ENCODE data around the gene ATXN2.
"Not testable (repeated sequence)": the region's sequence is repeated elsewhere in the genome, so short reads cannot be mapped to it uniquely, and the experiment has no call there.

The ATXN2 gene

DNA sequence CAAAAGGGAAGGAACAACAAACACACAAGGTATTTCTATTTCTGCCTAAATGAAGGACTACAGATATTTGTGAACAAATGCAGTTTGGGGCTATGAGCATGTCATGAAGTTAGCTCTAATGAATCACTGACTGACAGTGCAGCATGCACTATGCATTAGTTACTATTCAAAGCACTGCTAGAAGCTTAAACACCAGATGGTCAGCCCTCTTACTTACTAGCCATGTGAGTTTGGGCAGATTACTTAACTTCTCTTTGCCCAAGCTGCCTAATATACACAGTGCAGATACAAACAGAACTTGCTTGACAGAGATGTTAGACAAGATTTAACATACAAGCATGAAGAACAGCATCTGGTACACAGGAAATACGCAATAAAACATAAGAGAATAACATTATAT is 96.0 kb downstream of the ATXN2 start:
- no peak for DNase-seq

DNA sequence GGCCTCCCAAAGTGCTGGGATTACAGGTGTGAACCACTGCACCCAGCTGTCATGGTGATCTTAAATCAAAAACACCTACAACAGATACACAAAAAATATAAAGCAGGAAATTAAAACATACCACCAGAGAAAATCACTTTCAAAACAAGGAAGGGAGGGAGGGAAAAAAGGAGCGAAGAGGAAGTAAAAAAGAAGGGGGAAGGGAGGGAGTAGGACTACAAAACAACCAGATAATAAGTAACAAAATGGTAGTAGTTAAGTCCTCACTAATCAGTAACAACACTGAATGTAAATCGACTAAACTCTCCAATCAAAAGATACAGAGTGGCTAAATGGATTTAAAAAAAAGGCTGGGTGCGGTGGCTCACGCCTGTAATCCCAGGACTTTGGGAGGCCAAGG is 104.4 kb downstream of the ATXN2 start:
- DNase-seq = no peak

DNA sequence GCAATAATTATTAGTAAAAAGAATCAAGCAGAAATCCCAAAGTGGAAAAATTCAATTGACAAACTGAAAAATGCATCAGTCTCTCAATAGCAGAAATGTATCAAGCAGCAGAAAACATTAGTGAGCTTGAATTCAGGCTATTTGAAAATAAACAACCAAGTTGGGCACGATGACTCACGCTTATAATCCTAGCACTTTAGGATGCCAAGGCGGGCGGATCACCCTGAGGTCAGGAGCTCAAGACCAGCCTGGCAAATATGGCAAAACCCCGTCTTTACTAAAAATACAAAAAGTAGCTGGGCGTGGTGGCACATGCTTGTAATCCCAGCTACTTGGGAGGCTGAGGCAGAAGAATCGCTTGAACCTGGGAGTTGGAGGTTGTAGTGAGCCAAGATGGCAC is 106.1 kb downstream of the ATXN2 start:
- DNase-seq = not testable (repeated sequence)

DNA sequence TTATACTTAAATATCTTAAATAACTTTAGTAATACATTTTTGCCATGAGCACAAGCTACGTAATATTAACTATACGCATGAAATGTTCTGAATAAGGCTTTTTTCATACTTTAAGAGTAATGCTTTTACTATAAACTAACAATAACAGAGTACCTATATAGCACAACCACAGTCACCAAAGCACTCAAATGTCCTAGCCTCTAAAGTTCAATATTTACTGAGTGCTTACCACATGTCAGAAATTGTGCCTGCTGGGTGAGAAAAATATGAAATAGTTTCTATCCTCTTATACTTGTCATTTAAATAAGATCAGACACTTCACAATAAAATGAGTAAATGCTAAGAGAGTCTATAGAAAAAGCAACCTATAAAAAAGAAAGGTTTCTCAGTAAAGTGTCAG is 110.3 kb downstream of the ATXN2 start:
- DNase-seq = no peak

DNA sequence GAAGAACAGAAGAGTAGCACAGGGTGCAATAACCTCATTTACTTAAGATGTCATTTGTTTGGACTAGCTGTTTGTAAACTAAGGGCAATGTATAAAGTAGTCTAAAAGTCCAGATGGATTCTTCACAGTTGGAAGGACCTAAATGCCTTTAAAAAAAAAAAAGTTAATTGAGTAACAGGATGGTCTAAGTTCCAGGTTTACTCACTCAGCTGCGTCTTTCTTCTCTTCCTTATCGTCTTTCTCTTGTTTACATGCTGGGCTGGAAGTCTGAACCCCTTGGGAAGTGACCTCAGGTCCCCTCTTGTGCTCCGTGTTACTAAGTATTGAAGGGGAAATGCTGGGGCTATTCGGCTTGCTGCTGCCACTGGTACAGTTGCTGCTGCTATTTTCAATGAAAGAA is 110.8 kb downstream of the ATXN2 start:
- DNase-seq = no peak

DNA sequence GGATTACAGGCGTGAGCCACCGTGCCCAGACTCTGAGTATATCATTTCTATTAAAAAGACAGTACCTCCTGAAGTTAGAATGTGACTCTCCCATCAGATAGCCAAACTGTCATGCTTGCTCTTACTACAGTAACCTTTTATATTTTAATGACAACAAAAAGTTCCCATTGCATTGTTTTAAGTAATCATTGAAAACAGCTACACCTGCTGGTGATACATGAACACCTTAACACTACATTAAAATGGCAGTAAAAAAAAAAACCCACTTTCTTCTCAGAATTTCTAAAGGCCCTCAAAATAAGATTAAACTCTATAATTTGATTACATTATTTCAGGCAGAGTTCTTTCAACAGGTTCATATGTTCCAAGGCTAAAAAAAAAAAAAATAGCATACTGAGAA is 116.7 kb downstream of the ATXN2 start:
- DNase-seq = no peak

DNA sequence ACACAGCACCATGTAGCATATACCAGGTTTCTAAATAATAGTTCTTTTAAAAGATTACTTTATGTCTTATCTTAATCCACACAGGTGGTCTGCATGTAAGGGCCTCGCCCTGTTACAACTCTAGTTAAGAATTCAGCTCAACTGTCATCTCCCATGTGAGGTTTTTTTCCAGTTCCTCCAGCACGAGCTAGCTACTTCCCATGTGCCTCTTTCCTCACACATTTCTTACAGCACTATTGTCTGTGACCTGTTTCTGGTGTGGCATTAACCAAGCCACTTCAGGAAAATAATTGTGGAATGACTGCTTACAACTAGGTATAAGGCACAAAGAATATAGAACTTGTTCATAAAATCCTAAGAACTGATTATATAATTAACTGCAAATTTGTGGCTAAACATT is 127.9 kb downstream of the ATXN2 start:
- DNase-seq = no peak

DNA sequence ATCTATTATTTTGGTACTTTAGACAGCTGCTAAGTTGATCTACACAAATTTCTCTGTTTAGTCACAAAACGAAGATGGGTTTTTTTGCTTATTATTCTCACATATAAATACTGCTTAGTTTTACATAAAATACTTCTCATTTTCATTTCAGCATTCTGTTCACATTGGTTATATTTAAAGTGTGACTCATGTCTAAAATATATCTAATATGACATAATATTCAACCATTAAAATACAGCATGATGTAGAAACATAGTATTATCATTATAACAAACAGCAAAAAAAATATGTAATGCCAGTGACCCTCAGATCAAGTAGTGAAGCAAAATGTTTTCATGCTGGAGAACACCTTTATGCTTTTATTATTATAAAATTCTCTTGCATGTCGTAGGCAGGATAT is 129.7 kb downstream of the ATXN2 start:
- no peak for DNase-seq

DNA sequence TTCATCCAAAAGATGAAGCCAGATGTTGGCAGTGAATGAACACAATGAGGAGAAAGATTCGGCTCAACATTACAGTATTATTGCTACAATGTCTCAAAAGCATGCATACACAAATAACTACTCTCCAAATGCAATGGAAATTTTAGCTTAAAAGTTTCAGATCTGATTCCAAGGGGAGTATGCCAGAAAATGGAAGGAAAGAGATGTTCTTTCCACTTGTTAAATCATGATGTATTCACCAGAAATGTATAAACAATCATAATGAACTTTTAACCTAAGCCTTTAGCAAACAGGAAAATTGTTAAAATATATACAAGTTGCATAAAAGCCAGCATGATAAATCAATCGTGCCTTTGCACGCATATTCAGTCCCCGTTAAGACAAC is 131.3 kb downstream of the ATXN2 start:
- no peak for DNase-seq

DNA sequence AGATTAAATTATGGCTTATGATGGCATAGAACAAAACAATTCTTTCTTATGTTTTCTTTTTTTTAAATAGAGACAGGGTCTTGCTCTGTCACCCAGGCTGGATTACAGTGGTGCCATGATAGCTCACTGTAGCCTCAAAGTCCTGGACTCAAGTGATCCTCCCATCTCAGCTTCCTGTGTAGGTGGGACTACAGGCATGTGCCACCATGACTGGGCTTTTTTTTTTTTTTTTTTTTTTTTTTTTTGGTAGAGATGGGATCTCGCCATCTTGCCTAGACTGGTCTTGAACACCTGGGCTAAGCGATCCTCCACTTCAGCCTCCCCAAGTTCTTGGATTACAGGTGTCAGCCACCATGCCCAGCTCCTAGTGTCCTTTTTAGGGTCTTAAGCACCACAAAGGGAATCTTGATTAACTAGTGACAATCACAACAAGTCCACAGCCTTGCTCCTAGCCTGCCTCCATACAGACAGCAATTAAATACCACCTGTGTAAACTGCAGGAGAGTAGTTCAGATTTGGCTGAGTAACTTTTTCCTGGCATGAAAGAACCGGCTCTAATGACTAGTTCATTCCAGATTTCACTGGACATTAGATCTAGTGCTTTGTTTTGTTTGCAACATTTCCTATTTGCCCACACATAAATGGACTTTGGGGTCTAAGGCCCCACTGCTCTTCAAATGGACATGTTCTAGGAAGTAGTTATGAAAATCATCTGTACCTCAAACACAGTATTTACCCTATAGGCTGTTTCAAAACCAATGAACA is 131.8 kb downstream of the ATXN2 start:
- DNase-seq = no peak

DNA sequence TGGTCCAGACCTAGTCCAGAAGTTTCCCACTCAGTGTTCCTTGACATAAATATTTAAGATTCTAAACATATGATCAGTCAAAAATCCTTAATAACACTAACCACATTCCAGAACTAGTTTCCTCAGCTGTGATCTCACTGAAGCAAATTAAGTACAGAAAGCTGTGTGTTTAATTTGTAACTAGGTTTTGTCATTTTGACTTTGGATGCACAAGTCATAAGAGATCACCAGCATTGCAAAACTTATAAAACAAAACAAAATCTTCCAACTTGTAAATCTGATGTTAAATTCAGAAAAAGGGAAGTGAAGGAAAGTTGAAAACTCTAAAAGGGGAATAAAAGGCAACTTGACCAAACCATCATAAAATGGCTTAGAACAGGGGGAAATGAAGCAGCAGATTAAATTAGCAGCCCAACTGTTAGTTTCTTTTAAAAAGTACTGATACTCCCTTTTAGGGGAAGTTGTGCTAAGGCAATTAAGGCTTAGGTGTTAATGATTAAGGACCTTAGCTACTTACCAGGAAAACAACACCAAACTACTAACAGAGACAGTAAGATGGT is 136.8 kb downstream of the ATXN2 start:
- no peak for DNase-seq

DNA sequence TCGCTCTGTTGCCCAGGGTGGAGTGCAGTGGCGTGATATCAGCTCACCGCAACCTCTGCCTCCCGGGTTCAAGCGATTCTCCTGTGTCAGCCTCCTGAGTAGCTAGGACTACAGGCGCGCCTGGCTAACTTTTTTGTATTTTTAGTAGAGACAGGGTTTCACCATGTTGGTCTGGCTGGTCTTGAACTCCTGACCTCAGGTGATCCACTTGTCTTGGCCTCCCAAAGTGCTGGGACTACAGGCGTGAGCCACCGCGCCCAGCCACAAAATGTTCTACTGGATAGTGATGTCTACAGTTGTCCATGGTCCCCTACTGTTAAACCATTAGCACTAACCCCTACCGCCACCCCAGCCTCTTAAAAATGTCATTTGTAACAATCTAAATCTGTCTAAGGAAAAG is 139.0 kb downstream of the ATXN2 start:
- DNase-seq = not testable (repeated sequence)

DNA sequence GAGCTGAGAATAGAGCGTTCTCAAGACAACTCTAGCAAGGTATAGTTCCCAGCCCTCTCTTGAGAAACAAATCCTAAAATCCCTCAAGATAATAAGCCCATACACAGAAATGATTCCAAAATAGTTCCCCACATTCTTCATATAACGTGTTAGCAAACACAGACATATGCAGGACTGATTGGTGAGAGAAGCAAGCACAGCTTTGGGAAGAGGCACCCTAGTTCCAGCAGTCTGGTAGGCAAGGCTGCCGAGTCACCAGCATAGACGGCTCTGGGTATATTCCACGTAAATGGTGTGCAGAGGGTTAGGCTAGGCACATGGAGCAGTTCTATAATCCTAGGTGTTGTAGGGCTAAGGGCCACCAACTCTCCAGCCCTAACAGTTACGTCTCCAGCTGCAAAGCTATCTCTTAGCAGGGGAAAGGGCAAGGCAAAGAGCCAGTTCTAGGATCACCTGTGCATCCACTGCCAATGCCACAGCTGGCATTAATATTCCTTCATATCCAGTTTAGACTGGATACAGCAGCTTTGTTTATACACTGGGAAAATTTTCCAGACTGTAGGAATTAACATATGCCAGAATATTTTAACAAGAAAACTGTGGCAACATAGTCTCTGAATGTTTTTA is 140.5 kb downstream of the ATXN2 start:
- no peak for DNase-seq

DNA sequence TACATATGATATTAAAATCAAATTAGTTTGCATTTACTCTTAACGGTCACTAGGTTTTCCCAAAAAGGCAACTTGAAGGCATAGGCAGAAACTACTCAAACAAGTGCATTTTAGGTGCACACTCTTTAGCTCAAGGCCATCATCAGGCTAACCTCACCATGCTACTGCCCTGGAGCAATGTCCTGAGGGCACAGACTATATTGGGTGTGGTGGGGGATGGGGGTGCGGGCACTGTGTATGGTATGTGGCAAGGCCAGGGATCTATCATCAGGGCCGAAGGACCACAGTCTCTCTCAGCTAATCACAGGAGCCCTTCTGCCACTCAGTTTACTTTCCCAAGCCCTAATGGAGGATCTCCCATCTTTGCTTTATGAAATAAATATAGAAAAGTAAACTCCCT is 141.5 kb downstream of the ATXN2 start:
- DNase-seq = no peak

DNA sequence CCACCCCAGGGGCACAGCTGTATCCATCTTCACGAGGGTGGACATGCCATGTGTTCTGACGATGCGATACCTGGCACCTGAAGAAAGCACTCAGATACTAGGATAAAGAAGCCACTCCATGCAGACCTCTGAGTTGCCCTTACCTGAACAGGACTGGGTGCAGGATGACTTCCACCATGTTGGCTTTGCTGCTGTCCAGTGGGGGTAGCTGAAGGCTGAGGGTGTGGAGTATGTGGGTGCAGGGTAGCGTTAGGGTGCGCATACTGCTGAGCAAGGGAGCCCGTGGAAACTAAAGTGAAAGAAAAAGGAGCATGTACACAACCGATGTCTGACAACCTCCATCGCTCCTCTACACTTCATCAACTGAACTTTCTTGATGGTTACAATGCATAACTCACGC is 142.0 kb downstream of the ATXN2 start:
- no peak for DNase-seq

DNA sequence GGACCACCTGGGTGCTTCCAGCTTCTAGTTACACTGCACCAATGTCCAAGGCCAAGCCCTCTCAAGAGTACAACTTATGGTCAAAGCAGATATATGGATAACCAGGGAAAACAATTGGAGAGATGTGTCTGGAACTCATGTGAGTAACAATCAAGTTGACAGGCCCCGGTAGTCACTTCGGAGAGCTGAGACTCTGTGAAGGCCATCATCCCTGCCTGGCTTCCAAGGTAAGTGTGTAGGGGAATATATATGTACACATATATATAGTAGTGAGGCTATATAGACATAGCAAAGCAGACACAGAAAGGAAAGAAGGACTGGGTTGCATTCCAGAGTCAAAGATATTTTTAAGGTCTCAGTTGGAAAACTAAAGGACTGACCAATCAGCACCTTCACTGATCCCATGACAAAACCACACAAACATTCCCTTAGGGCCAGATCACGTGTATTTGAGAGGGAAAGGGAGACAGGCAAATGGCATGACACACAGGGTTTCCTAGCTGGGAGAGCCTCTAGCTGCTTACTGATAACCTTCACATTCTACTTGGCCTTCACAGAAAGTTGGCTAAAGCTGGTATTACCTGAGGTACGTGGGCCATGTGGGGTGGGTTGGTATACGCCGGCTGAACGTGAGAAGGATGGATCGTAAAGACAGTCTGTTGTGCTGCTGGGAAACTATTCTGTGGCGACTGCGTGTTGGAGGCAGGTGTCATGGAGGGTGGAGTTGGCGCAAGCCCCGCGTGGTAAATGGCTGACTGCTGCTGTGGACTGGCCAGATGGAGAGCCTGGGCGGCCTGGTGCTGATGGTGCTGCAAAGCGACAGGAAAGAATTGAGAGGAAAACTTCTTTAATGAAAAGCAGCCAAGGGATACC is 143.4 kb downstream of the ATXN2 start:
- no peak for DNase-seq

DNA sequence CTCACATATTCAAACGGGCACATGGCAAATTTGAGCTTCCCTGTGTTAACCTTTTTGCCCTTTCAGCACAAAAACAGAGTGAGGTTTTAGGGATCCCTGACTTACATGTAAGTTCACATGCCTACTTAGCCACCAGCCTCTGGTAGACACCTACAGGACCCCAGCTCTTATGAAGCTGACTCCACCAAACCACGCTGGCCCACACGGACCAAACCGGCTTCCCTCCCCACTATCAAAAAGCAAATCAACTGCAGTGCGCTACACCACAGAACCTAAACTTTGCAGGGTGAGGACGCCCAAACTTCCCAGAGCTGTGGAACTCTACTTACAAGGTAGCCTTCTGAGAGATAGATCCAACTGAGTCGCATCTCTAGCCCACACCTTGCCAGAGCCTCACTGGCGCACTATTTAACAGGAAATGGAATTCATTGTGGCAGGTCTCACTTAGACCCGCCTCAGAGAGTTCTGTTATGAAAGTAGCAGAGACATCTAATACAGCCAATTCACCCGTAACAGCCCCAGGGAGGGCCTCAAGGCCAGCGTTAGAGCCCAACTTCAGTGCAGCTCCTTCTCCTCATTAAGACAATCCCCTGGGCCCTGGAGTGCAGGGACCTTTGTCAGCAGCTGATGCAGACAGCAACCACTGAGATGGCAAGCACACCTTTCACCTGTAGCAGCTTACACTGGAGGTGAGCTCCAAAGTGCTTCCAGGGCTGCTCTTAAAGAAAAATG is 144.2 kb downstream of the ATXN2 start:
- no peak for DNase-seq

DNA sequence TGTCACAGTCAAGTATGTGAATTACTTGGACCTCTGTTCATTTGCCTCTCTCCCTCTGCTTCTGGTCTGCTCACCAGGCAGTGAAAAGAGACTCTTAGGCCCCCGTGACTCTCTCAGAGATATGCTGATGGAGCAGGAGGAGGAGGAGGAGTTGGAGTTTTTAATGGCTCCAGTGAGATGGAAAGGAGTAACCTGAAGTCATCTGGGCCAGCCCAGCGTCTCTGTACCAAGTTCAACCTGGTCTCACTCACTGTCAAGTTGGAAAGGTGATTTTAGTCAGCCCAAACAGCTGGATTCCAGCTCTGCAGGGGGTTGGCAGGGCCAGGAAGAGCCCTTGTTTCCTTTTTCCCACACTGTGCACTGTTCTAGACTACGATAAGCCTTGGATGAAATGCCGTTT is 144.8 kb downstream of the ATXN2 start:
- DNase-seq = no peak

DNA sequence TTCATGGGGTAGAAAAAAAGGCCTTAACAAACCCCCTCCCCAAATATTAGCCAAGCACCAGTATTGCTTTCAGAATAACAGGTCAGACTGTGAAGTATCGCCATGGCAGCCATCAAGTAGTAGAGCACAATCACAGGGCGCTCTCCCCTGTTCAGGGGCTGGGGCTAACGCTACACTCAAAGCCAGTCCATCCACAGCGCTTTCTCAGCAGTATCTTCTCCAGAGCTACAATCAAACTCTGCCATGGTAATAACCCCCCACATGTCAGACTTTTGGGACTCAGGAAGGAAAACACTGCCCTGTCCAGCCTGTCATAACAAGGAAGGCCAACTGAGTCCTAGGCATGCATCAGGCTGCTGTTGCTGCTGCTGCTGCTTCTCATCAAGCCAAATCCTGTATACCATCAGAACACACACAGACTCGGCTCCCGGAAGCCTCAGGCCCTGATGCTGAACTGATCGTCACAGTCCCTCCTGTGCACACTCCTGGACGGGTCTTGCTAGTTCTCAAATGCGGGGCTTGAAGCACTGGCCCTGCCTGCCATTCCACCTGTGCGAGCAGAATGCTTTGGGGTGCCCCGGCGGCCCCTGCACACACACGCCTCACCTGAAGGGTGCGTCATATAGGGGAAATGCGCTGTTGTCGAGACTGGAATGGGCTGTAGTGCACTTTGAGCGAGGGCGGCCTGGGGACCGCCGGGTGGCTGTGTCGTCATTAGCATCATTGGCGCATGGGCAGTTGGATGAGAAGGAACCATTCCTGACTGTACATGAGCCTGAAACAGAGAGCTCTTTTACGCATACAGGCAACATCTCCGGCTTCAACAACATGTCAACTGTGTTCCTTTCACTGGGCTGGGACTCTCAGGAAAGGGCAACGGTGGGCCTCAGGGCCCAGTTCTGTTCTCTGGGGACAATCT is 145.8 kb downstream of the ATXN2 start:
- no peak for DNase-seq

DNA sequence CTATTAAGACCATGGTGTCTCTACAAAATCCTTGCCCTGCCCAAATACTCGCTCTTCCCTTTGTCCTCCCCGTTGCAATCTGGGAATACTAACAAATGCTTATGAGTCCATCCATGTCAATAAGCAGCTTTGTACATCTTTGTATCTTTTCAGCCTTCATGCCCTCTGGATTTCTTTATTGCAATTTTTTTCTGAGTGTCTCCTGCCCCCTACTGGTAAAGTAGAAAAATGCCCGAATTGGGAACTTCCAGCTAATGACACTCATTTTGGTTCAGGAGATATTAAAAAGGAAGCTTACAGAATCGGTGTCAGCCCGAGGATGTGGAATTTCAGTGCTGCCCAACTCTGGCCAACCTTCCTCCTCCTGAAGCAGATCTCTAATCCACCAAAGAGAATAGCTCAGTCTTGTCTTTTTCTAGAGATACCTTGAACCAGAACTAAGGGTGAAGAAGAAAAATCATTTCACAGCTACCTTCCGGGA is 147.4 kb downstream of the ATXN2 start:
- no peak for DNase-seq

DNA sequence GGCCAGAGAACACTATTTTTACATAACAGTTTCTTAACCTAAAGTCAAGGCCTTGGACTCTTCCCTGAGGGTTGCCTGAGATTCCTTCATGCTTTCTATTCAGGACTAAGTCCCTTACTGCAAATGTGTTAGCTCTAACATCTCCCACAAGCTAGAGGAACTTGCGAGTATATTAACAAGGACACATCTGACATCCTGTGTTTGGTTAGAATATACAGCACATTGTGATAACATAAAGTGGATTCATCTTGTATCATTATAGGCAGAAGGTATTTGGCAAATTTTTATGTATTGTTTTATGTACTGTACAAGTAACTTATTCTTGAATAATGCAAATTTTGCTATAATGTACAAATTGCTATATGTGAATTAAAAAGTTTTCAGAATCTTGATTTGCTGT is 147.9 kb downstream of the ATXN2 start:
- DNase-seq = no peak

DNA sequence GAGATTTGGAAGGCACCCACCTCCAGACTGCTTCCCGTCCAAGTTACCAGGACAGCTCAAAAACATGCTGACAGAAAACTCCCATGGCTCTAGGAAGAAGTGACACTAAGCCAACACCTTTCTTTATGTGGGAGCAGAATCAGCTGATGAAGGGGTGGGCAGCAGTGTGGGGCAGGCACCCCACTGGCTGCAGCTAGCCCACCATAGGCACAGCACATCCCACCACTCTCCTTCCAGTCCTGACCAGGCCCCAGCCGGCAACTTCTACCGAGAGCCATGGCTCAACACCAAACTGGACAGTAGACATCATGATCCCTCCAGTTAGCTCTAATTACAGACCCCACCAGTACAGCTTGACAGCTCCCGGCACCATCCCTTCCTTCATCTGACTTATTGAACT is 148.4 kb downstream of the ATXN2 start:
- DNase-seq = no peak

Measured in femur (tissue), 1 donor.